ENCODE data around the gene HHIPL1. TPM values are rescaled to one million over a fixed set of nuclear protein-coding genes. Genes with fewer than 3 reads are reported as not detected.

Gene HHIPL1
- total RNA-seq, 5 donors from 2014 or later (not counting 1 experiment from before 2014, with no cell fraction given): 0.05 to 0.35 (median 0.23) TPM

DNA sequence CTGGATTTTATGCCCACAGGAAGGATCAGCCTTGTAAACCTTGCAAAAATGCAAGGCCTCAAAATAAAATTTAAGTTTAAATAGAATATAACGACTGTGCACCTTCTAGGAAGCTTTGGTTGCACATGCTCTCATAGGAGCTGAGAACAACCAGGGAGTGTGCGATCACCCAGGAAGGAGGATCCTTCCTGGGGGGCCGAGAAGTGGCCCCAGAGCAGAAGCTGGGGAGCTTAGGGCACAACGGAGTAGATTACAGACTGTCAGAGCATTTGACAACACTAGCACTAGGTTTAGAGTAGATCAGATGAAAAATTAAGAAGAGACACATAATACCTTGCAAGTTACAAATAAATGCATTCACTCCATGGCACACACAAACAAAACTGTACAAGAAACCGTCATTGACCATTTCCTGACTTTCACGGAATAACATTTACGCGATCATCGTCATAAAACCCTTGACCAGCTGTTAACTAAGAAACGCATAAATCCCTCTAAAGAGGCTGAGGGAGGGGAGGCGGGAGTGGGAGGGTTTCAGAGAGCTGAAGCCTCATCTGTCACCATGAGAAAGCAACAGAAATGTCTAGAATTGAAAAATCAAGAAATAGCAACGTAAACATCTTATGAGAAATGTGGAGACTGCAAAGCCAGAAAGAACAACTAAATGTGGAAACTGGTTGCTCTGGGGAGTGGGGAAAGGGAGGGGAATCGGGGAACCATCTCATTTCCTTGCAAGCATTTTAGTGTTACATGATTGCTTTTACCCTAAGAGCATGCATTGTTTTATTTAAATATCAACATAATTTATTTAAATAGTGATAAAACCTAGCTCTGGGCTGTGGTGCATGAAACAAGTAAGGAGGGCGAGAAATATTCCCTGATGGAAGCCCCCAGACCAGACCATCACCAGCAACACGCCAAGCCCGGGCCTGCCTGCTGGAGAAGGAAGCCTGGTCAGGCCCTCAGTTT, 27.8 kb upstream of the HHIPL1 start:
- ChIA-PET POLR2A (interaction anchor here in 1 of 2 donors (0.7 kb wide), 1 partner anchor 8 kb away, joined by 3 read pairs; no protein-coding TSS in a partner anchor), CTCF (interaction anchor here in 1 of 2 donors (0.7 kb wide), 1 partner anchor 25 kb away, joined by 3 read pairs; no protein-coding TSS in a partner anchor)
- DNase-seq (no peak), ATAC-seq (replicated peaks in 1 of 4) (no peak)
- Mint-ChIP-seq H3K27ac (no peak overlapping the region), H3K27me3 (peaks cover 17 to 21% of the 10 kb centered on the region in 2 donors), H3K4me3 (no peak overlapping the region), H3K36me3 (no peaks in the 10 kb centered on the region), H3K4me1 (peaks cover 0 to 4% (median 0%) of the 10 kb centered on the region in 3 donors), H3K9me3 (no peaks in the 10 kb centered on the region)
- Histone ChIP-seq H3K36me3 (ENCODE audit: control insufficient read depth in 2 of 2, extremely low read depth in 1 of 2, insufficient read depth in 1 of 2, low read length in 1 of 2) (no peaks in the 10 kb centered on the region), H3K9me3 (no peaks in the 10 kb centered on the region), H3K4me1 (ENCODE audit: control insufficient read depth in 1 of 2, extremely low read depth in 1 of 2, insufficient read depth in 2 of 2, low read length in 2 of 2) (peaks cover 0 to 11% of the 10 kb centered on the region in 2 experiments), H3K27me3 (replicated peaks in 1 of 2; ENCODE audit: control insufficient read depth in 2 of 2, extremely low read depth in 1 of 2, insufficient read depth in 2 of 2, low read length in 1 of 2) (peaks cover 0 to 51% of the 10 kb centered on the region in 2 experiments), H3K4me3 (ENCODE audit: control insufficient read depth in 1 of 2, extremely low read depth in 1 of 2, low read length in 1 of 2) (no peak overlapping the region), H3K27ac (ENCODE audit: low read length) (no peak overlapping the region)
- 73% methylated on average over 4 of the region's 16 CpGs for WGBS (ENCODE audit: insufficient coverage)

DNA sequence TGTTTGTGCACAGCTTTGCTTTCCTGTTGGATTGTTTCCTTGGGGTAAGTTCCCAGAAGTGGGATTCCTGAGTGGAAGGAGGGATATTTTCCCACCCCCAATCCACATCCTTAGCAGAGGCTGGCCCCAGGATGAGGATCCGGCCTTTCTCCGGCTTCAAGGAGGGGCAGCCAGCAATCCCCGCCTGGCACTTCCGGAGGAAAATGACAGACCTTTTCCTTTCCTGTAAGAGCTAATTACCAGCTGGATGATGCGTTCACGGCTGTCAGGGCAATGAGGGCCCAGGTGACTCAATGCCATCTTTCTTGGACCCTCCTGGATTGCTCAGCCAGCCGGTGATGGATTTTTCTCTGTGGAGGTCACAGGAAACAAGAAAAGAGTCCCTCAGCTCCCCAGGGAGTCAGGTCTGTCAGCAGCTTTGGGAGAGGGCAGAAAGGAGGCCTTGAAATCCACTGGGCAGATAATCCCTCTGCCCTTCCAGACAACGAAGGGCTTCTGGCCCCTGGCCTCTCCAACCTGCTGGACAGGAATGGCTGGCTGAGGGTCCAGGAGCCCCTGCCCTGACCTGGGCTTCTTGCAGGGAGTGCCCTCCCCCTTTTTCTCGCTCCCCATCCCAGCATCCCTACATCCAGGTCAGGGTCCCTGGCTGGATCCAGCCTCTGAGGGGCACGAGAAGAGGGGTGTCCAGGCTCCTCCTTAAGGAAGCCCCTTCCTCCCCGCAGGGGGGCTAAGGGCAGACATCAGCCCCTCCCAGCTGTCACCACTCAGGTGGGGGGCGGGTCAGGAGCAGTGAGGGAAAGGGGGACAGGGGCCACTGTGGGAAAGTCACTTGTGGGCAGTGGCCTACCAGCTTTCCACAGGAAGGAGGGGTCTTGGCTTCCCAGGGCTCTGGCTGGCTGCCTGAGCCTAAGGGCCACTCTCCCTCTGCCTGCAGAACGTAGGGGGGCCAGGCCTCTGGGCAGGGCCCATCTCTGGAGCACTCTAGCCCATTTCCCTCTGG, 24.8 kb upstream of the HHIPL1 start:
- Histone ChIP-seq H3K9me3 (no peaks in the 10 kb centered on the region), H3K27ac (ENCODE audit: low read length) (no peak overlapping the region), H3K4me1 (ENCODE audit: control insufficient read depth in 1 of 2, extremely low read depth in 1 of 2, insufficient read depth in 2 of 2, low read length in 2 of 2) (peaks cover 0 to 11% of the 10 kb centered on the region in 2 experiments), H3K4me3 (ENCODE audit: control insufficient read depth in 1 of 2, extremely low read depth in 1 of 2, low read length in 1 of 2) (no peak overlapping the region), H3K27me3 (replicated peaks in 1 of 2; ENCODE audit: control insufficient read depth in 2 of 2, extremely low read depth in 1 of 2, insufficient read depth in 2 of 2, low read length in 1 of 2) (peaks cover 0 to 79% of the 10 kb centered on the region in 2 experiments), H3K36me3 (ENCODE audit: control insufficient read depth in 2 of 2, extremely low read depth in 1 of 2, insufficient read depth in 1 of 2, low read length in 1 of 2) (no peaks in the 10 kb centered on the region)
- ChIA-PET POLR2A (no interaction called here), CTCF (no interaction called here)
- Mint-ChIP-seq H3K27ac (no peak overlapping the region), H3K36me3 (no peaks in the 10 kb centered on the region), H3K9me3 (no peaks in the 10 kb centered on the region), H3K27me3 (peaks cover 38 to 43% of the 10 kb centered on the region in 2 donors), H3K4me3 (no peak overlapping the region), H3K4me1 (peaks cover 0 to 4% (median 0%) of the 10 kb centered on the region in 3 donors)
- 24% methylated on average over 10 of the region's 13 CpGs for WGBS (ENCODE audit: insufficient coverage)
- DNase-seq (no peak), ATAC-seq (replicated peaks in 1 of 4) (no peak)

DNA sequence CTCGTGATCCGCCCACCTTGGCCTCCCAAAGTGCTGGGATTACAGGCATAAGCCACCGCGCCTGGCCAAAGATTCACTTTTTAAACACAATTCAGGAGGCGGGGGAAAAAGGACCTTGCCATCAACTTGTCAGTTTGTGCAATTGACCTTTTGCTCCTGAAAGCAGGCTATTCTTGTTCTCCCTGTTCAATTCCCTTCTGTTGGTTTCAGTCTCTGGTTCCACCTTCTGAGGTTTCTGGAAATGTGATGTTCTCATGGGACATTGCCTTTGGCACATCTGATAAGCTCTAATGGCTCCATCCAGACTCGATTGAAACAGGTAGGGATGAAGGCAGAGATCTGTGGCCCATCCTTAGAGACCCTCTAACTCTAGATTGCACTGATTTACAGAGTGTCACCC, 23.0 kb upstream of the HHIPL1 start:
- H3K9me3 Mint-ChIP-seq: no peaks in the 10 kb centered on the region
- ATAC-seq (replicated peaks in 1 of 4): no peak

DNA sequence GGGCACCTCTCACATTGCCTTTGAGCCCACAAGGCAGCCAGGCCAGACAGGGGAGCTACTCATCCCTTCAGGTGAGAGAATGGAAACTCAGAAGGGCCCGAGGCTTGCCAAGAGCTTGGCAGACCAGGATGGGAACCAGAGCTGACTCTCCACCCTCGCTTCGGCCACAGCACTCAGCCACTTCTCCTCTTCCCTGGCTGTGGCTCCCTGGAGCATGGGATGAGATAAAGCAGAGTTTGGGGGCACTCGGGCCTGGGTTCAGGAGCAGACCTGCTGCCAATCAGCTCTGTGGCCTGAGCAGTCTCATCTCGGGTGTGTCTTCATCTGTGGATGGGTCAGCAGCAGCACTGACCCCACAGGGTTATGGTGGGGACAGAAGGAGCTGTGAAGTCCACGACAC, 20.9 kb upstream of the HHIPL1 start:
- Histone ChIP-seq H3K4me1 (ENCODE audit: control insufficient read depth in 1 of 2, extremely low read depth in 1 of 2, insufficient read depth in 2 of 2, low read length in 2 of 2) (peaks cover 0 to 17% of the 10 kb centered on the region in 2 experiments), H3K27ac (ENCODE audit: low read length) (no peak overlapping the region), H3K36me3 (ENCODE audit: control insufficient read depth in 2 of 2, extremely low read depth in 1 of 2, insufficient read depth in 1 of 2, low read length in 1 of 2) (no peaks in the 10 kb centered on the region), H3K27me3 (replicated peaks in 1 of 2; ENCODE audit: control insufficient read depth in 2 of 2, extremely low read depth in 1 of 2, insufficient read depth in 2 of 2, low read length in 1 of 2) (peaks cover 0 to 84% of the 10 kb centered on the region in 2 experiments), H3K9me3 (no peaks in the 10 kb centered on the region), H3K4me3 (ENCODE audit: control insufficient read depth in 1 of 2, extremely low read depth in 1 of 2, low read length in 1 of 2) (no peak overlapping the region)
- ChIA-PET CTCF (no interaction called here), POLR2A (interaction anchor here in 1 of 2 donors (0.6 kb wide), 1 partner anchor 31 kb away, joined by 3 read pairs; no protein-coding TSS in a partner anchor)
- Mint-ChIP-seq H3K27me3 (peaks cover 33 to 46% of the 10 kb centered on the region in 2 donors), H3K4me3 (no peak overlapping the region), H3K27ac (no peak overlapping the region), H3K36me3 (no peaks in the 10 kb centered on the region), H3K4me1 (peaks cover 3 to 5% (median 5%) of the 10 kb centered on the region in 3 donors), H3K9me3 (no peaks in the 10 kb centered on the region)
- ATAC-seq (replicated peaks in 1 of 4): no peak
- DNase-seq: no peak
- 34% methylated on average over 2 of the region's 6 CpGs for WGBS (ENCODE audit: insufficient coverage)

More for the DNA sequence above, 23.0 kb upstream of the HHIPL1 start:
- Mint-ChIP-seq H3K4me1 (peaks cover 0 to 4% (median 0%) of the 10 kb centered on the region in 3 donors), H3K27me3 (peaks cover 31 to 43% of the 10 kb centered on the region in 2 donors), H3K27ac (no peak overlapping the region), H3K4me3 (no peak overlapping the region), H3K36me3 (no peaks in the 10 kb centered on the region)
- no peaks in the 10 kb centered on the region for H3K9me3 ChIP-seq
- DNase-seq: no peak
- POLR2A ChIA-PET: no interaction called here
- H3K27me3 ChIP-seq (replicated peaks in 1 of 2; ENCODE audit: control insufficient read depth in 2 of 2, extremely low read depth in 1 of 2, insufficient read depth in 2 of 2, low read length in 1 of 2): peaks cover 0 to 90% of the 10 kb centered on the region in 2 experiments
- no peak overlapping the region for H3K4me3 ChIP-seq (ENCODE audit: control insufficient read depth in 1 of 2, extremely low read depth in 1 of 2, low read length in 1 of 2)
- 83% methylated on average over 5 of the region's 6 CpGs for WGBS (ENCODE audit: insufficient coverage)
- CTCF ChIA-PET: no interaction called here
- no peak overlapping the region for H3K27ac ChIP-seq (ENCODE audit: low read length)
- H3K36me3 ChIP-seq (ENCODE audit: control insufficient read depth in 2 of 2, extremely low read depth in 1 of 2, insufficient read depth in 1 of 2, low read length in 1 of 2): no peaks in the 10 kb centered on the region
- H3K4me1 ChIP-seq (ENCODE audit: control insufficient read depth in 1 of 2, extremely low read depth in 1 of 2, insufficient read depth in 2 of 2, low read length in 2 of 2): peaks cover 0 to 11% of the 10 kb centered on the region in 2 experiments

DNA sequence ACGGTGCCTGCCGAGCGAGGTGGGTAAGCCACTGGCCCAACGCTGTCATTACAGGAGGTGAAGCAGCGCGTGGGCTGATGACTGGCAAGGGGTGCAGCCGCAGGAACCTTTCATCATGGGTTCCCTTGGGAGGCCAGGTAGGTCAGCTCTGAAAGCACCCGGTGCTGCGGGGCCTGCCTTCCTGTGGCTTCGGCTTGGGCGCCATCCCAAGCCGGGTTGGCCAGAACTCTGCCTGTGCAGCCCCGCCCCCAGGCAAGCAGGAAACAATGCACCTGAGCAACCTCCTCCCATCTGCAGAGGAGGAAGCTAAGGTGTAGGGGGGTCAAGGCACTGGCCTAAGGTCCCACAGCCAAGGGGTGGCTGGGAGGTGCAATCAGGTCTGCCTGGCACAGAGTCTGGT, 20.0 kb upstream of the HHIPL1 start:
- Mint-ChIP-seq H3K27me3 (peaks cover 33 to 47% of the 10 kb centered on the region in 2 donors), H3K4me1 (peaks cover 3 to 6% (median 4%) of the 10 kb centered on the region in 3 donors), H3K36me3 (no peaks in the 10 kb centered on the region), H3K9me3 (no peaks in the 10 kb centered on the region), H3K27ac (no peak overlapping the region), H3K4me3 (no peak overlapping the region)
- ATAC-seq (replicated peaks in 1 of 4) (no peak), DNase-seq (no peak)
- WGBS (ENCODE audit: insufficient coverage): 87% methylated on average over 9 of the region's 13 CpGs
- H3K9me3 ChIP-seq: no peaks in the 10 kb centered on the region
- peaks cover 0 to 14% of the 10 kb centered on the region in 2 experiments for H3K4me1 ChIP-seq (ENCODE audit: control insufficient read depth in 1 of 2, extremely low read depth in 1 of 2, insufficient read depth in 2 of 2, low read length in 2 of 2)
- H3K36me3 ChIP-seq (ENCODE audit: control insufficient read depth in 2 of 2, extremely low read depth in 1 of 2, insufficient read depth in 1 of 2, low read length in 1 of 2): no peaks in the 10 kb centered on the region
- no peak overlapping the region for H3K27ac ChIP-seq (ENCODE audit: low read length)
- peaks cover 0 to 79% of the 10 kb centered on the region in 2 experiments for H3K27me3 ChIP-seq (replicated peaks in 1 of 2; ENCODE audit: control insufficient read depth in 2 of 2, extremely low read depth in 1 of 2, insufficient read depth in 2 of 2, low read length in 1 of 2)
- no peak overlapping the region for H3K4me3 ChIP-seq (ENCODE audit: control insufficient read depth in 1 of 2, extremely low read depth in 1 of 2, low read length in 1 of 2)
- ChIA-PET POLR2A (no interaction called here), CTCF (no interaction called here)

DNA sequence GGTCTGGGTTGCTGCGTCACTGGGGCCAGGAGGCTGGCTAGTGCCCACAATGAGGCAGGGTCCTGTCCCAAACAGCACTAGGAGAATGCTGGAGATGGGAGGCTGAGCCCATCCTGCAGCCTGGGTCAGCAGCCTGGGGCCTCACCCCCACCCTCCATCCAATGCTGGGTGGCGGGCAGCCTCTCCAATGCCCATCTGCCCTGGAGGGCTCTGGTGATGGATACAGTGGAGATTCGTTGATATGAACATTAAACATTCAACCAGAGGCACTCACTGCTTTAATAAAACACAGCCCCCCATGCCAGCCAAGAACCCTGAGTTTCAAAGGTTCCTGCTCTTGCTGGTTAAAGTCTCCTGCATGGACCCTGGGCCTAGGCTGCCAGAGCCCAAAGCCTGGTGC, 19.5 kb upstream of the HHIPL1 start:
- POLR2A ChIA-PET: no interaction called here
- no CpG with 5 or more reads among the region's 3 CpGs for WGBS (ENCODE audit: insufficient coverage)

More for the DNA sequence above, 19.5 kb upstream of the HHIPL1 start:
- peaks cover 0 to 75% of the 10 kb centered on the region in 2 experiments for H3K27me3 ChIP-seq (replicated peaks in 1 of 2; ENCODE audit: control insufficient read depth in 2 of 2, extremely low read depth in 1 of 2, insufficient read depth in 2 of 2, low read length in 1 of 2)
- H3K9me3 ChIP-seq: no peaks in the 10 kb centered on the region
- Mint-ChIP-seq H3K36me3 (no peaks in the 10 kb centered on the region), H3K27ac (no peak overlapping the region), H3K4me1 (peaks cover 2 to 6% (median 4%) of the 10 kb centered on the region in 3 donors), H3K27me3 (peaks cover 33 to 47% of the 10 kb centered on the region in 2 donors), H3K4me3 (no peak overlapping the region), H3K9me3 (no peaks in the 10 kb centered on the region)
- peaks cover 0 to 9% of the 10 kb centered on the region in 2 experiments for H3K4me1 ChIP-seq (ENCODE audit: control insufficient read depth in 1 of 2, extremely low read depth in 1 of 2, insufficient read depth in 2 of 2, low read length in 2 of 2)
- H3K27ac ChIP-seq (ENCODE audit: low read length): no peak overlapping the region
- H3K36me3 ChIP-seq (ENCODE audit: control insufficient read depth in 2 of 2, extremely low read depth in 1 of 2, insufficient read depth in 1 of 2, low read length in 1 of 2): no peaks in the 10 kb centered on the region
- ATAC-seq (replicated peaks in 1 of 4) (no peak), DNase-seq (no peak)
- no peak overlapping the region for H3K4me3 ChIP-seq (ENCODE audit: control insufficient read depth in 1 of 2, extremely low read depth in 1 of 2, low read length in 1 of 2)
- CTCF ChIA-PET: no interaction called here
